H1 (cell line): ENCODE results near the gene DBF4B. TPM values are rescaled to one million over a fixed set of nuclear protein-coding genes. Genes with fewer than 3 reads are reported as not detected.

Experiments
- CTCF ChIA-PET: fragments of 300-600 bp; sonication (Branson Sonifier 250); formaldehyde crosslinking; loops from one replicate; lab custom pipeline; 2021; ENCODE audit not compliant: partially characterized antibody; lab: Charles Lee
- POLR2A ChIA-PET: fragments of 300-600 bp; sonication (Branson Sonifier 250); formaldehyde crosslinking; loops from one replicate; lab custom pipeline; 2021; ENCODE audit warnings: inconsistent platforms; ENCODE audit not compliant: partially characterized antibody; lab: Charles Lee
- DNase-seq, 2 experiments: peaks; one replicate each; pipeline versions ENCODE4 v3.0.0 to v3.0.0-alpha.2; 2010 to 2022; ENCODE audit warnings: low spot score in 2 of 2, low read depth in 1 of 2, mixed read lengths in 1 of 2
- FAIRE-seq: peaks from 2 replicates; lab custom pipeline; 2011; peaks lifted over from hg19 to GRCh38; lab: Jason Lieb, UNC
- H2AFZ ChIP-seq: 2 replicates; pipeline ENCODE4 v1.8.1; 2012; ENCODE audit warnings: low read length, inconsistent platforms
- H2AK5ac ChIP-seq: 2 replicates; pipeline ENCODE4 v1.6.1; 2013; ENCODE audit warnings: low read depth, low read length
- H2BK120ac ChIP-seq: replicated peaks from 2 replicates; pipeline ENCODE3; 2013; ENCODE audit warnings: low read depth, low read length, inconsistent platforms
- H2BK12ac ChIP-seq: 2 replicates; pipeline ENCODE4 v1.6.1; 2013; ENCODE audit warnings: low read depth, low read length
- H2BK15ac ChIP-seq: 2 replicates; pipeline ENCODE4 v1.6.1; 2013; ENCODE audit warnings: low read length
- H2BK20ac ChIP-seq: 2 replicates; pipeline ENCODE4 v1.6.1; 2013; ENCODE audit warnings: low read length
- H2BK5ac ChIP-seq: 2 replicates; pipeline ENCODE4 v1.6.1; 2013; ENCODE audit warnings: low read depth, low read length
- H3K14ac ChIP-seq: 2 replicates; pipeline ENCODE4 v1.6.1; 2013; ENCODE audit warnings: inconsistent platforms; ENCODE audit not compliant: insufficient read length
- H3K18ac ChIP-seq: 2 replicates; pipeline ENCODE4 v1.6.1; 2013; ENCODE audit warnings: low read length; ENCODE audit errors: extremely low read depth
- H3K23ac ChIP-seq: 2 replicates; pipeline ENCODE4 v1.6.1; 2013; ENCODE audit warnings: inconsistent platforms; ENCODE audit not compliant: insufficient read length
- H3K23me2 ChIP-seq: 2 replicates; pipeline ENCODE4 v1.6.1; 2013; ENCODE audit warnings: low read depth, low read length
- H3K27ac ChIP-seq: 2 replicates; pipeline ENCODE4 v1.6.1; 2011; ENCODE audit warnings: low read depth, low read length, inconsistent platforms
- H3K27me3 ChIP-seq, 4 experiments: replicated peaks in 1 of 4; 1 replicate in 1 of 4; 2 replicates in 3 of 4; pipeline versions ENCODE4 v1.6.1 to v1.8.1; 2011 to 2013; ENCODE audit warnings: low read length in 3 of 4, mild to moderate bottlenecking in 3 of 4, inconsistent platforms in 2 of 4, mixed read lengths in 2 of 4, moderate library complexity in 1 of 4; ENCODE audit not compliant: control insufficient read depth in 3 of 4, insufficient read depth in 3 of 4; ENCODE audit errors: extremely low read depth in 1 of 4
- H3K36me3 ChIP-seq, 4 experiments: 2 replicates each; pipeline versions ENCODE4 v1.6.1 to v1.8.1; 2011 to 2013; ENCODE audit warnings: mild to moderate bottlenecking in 4 of 4, low read length in 3 of 4, moderate library complexity in 2 of 4, control low read depth in 1 of 4, inconsistent platforms in 1 of 4; ENCODE audit not compliant: insufficient read depth in 4 of 4, control insufficient read depth in 2 of 4
- H3K4ac ChIP-seq: replicated peaks from 2 replicates; pipeline ENCODE3; 2013; ENCODE audit warnings: low read length, low read depth, mixed read lengths, inconsistent platforms; ENCODE audit not compliant: insufficient read length
- H3K4me1 ChIP-seq, 4 experiments: replicated peaks in 1 of 4; 1 replicate in 1 of 4; 2 replicates in 3 of 4; pipeline versions ENCODE4 v1.6.1 to v1.8.1; 2011 to 2013; ENCODE audit warnings: low read length in 3 of 4, inconsistent platforms in 2 of 4, mixed read lengths in 1 of 4; ENCODE audit not compliant: insufficient read depth in 4 of 4, control insufficient read depth in 3 of 4
- H3K4me2 ChIP-seq, 2 experiments: 2 replicates each; pipeline versions ENCODE4 v1.6.1 to v1.8.1; 2011 to 2013; ENCODE audit warnings: low read depth in 2 of 2, low read length in 2 of 2, control low read depth in 1 of 2, inconsistent platforms in 1 of 2, mild to moderate bottlenecking in 1 of 2; ENCODE audit not compliant: insufficient read depth in 1 of 2
- H3K4me3 ChIP-seq, 4 experiments: fragments of 200-600, 300-600 bp in 1 of 4; sonication (generic), shearing (Covaris generic), sonication (Bioruptor Twin) in 1 of 4; 2 replicates each; pipeline versions ENCODE4 v1.5.1 to v1.8.1; 2011 to 2016; ENCODE audit warnings: low read length in 4 of 4, low read depth in 3 of 4, control low read depth in 2 of 4, inconsistent platforms in 2 of 4, mild to moderate bottlenecking in 2 of 4, mixed read lengths in 1 of 4, moderate library complexity in 1 of 4; ENCODE audit not compliant: insufficient read depth in 2 of 4; ENCODE audit errors: extremely low read depth in 1 of 4
- H3K56ac ChIP-seq: replicated peaks from 2 replicates; pipeline ENCODE3; 2013; ENCODE audit warnings: low read depth, mild to moderate bottlenecking, mixed read lengths, low read length, inconsistent platforms; ENCODE audit not compliant: insufficient read length
- H3K79me1 ChIP-seq: 2 replicates; pipeline ENCODE4 v1.6.1; 2013; ENCODE audit warnings: low read depth, low read length, control low read depth
- H3K79me2 ChIP-seq, 2 experiments: 2 replicates each; pipeline versions ENCODE4 v1.6.1 to v1.8.1; 2012 to 2013; ENCODE audit warnings: low read length in 2 of 2, mild to moderate bottlenecking in 2 of 2, inconsistent platforms in 1 of 2; ENCODE audit not compliant: insufficient read depth in 2 of 2, control insufficient read depth in 1 of 2
- H3K9ac ChIP-seq, 4 experiments: replicated peaks in 1 of 4; 1 replicate in 1 of 4; 2 replicates in 3 of 4; pipeline versions ENCODE4 v1.6.1 to v1.8.1; 2011 to 2013; ENCODE audit warnings: low read depth in 3 of 4, low read length in 3 of 4, control low read depth in 2 of 4, mild to moderate bottlenecking in 2 of 4, moderate library complexity in 2 of 4, inconsistent platforms in 1 of 4; ENCODE audit errors: extremely low read depth in 1 of 4
- H3K9me3 ChIP-seq, 2 experiments: 2 replicates each; pipeline versions ENCODE4 v1.6.1 to v1.8.1; 2012 to 2013; ENCODE audit warnings: mild to moderate bottlenecking in 2 of 2, moderate library complexity in 2 of 2, control low read depth in 1 of 2, inconsistent platforms in 1 of 2, low read depth in 1 of 2, low read length in 1 of 2, mixed read lengths in 1 of 2; ENCODE audit not compliant: insufficient read depth in 2 of 2
- H4K20me1 ChIP-seq, 2 experiments: replicated peaks in 1 of 2; 2 replicates each; pipeline versions ENCODE3 to v1.8.1; 2011 to 2013; ENCODE audit warnings: inconsistent platforms in 2 of 2, low read length in 2 of 2, mild to moderate bottlenecking in 1 of 2; ENCODE audit not compliant: insufficient read depth in 2 of 2, control insufficient read depth in 1 of 2
- H4K5ac ChIP-seq: 2 replicates; pipeline ENCODE4 v1.6.1; 2013; ENCODE audit warnings: low read length, low read depth, mixed read lengths, inconsistent platforms; ENCODE audit not compliant: insufficient read length
- H4K8ac ChIP-seq: 2 replicates; pipeline ENCODE4 v1.8.0; 2013; ENCODE audit warnings: mild to moderate bottlenecking, moderate library complexity, low read length, inconsistent platforms; ENCODE audit not compliant: insufficient read depth; ENCODE audit errors: extremely low read depth
- H4K91ac ChIP-seq: replicated peaks from 2 replicates; pipeline ENCODE3; 2013; ENCODE audit warnings: low read length, mixed read lengths, inconsistent platforms; ENCODE audit not compliant: insufficient read length
- CHD2 ChIP-seq: IDR thresholded peaks from 2 replicates; pipeline ENCODE4 v1.6.1; 2012; ENCODE audit warnings: low read length, improper control_type of control experiment
- GTF2F1 ChIP-seq: IDR thresholded peaks from 2 replicates; pipeline ENCODE4 v1.6.1; 2012; ENCODE audit warnings: low read depth, low read length, improper control_type of control experiment, borderline replicate concordance
- KDM4A ChIP-seq: IDR thresholded peaks from one replicate; pipeline ENCODE4 v1.7.1; 2012; ENCODE audit warnings: low read depth, mild to moderate bottlenecking, moderate library complexity, low read length, inconsistent platforms; ENCODE audit not compliant: severe bottlenecking
- MAFK ChIP-seq: IDR thresholded peaks from 2 replicates; pipeline ENCODE4 v1.6.1; 2012; ENCODE audit warnings: low read depth, mild to moderate bottlenecking, improper control_type of control experiment, low read length
- RNF2 ChIP-seq: fragments of 200-900, 300-1000 bp; sonication (generic); IDR thresholded peaks from 2 replicates; pipeline ENCODE4 v1.7.1; 2016; ENCODE audit warnings: borderline replicate concordance, low read depth, mild to moderate bottlenecking, antibody characterized with exemption, low read length; ENCODE audit not compliant: poor library complexity, severe bottlenecking; ENCODE audit errors: missing control alignments
- SIN3A ChIP-seq, 2 experiments: IDR thresholded peaks in 1 of 2; conservative IDR thresholded peaks in 1 of 2; 2 replicates each; pipeline ENCODE4 v1.6.1; 2011 to 2012; ENCODE audit warnings: low read length in 2 of 2, improper control_type of control experiment in 1 of 2, low read depth in 1 of 2, mild to moderate bottlenecking in 1 of 2
- TAF1 ChIP-seq: IDR thresholded peaks from 2 replicates; pipeline ENCODE4 v1.6.1; 2011; ENCODE audit warnings: mild to moderate bottlenecking, low read depth, low read length
- TEAD4 ChIP-seq: IDR thresholded peaks from 2 replicates; pipeline ENCODE4 v1.6.1; 2012; ENCODE audit warnings: low read depth, low read length, inconsistent platforms, mixed read lengths
- WGBS, 2 experiments: shearing (Covaris generic) in 1 of 2; methylation state at CpG; one replicate each; pipeline versions ENCODE4 v1.1.6 to v1.1.7; 2013 to 2015; ENCODE audit warnings: low lambda C conversion rate in 2 of 2, mixed read lengths in 2 of 2, inconsistent platforms in 1 of 2, low coverage in 1 of 2, missing lambda C conversion rate in 1 of 2; ENCODE audit not compliant: insufficient replicate concordance in 2 of 2, insufficient coverage in 1 of 2, insufficient read length in 1 of 2; ENCODE audit errors: extremely low coverage in 1 of 2, missing lambda C conversion rate in 1 of 2; 5-methylcytosine and 5-hydroxymethylcytosine counted together
- polyA plus RNA-seq, 7 experiments: library from polyadenylated mRNA; depleted of rRNA in 3 of 7; stranded (reverse) in 5 of 7; unstranded in 2 of 7; fragments of >200 nt in 5 of 7; fragments of 200-250 nt in 2 of 7; gene quantifications; 1 replicate in 5 of 7; 2 replicates in 1 of 7; 4 replicates in 1 of 7; pipeline versions ENCODE4 v1.2.1 to v1.2.3, GENCODE V29; 2011 to 2013; ENCODE audit warnings: missing spikeins in 2 of 7, mixed read lengths in 2 of 7
- total RNA-seq: library from RNA; stranded (reverse); fragmentation: NEBNext Ultra II Directional; extraction: Animal tissue kit (Norgen Biotek cat#: 25700); gene quantifications from 2 replicates; pipeline ENCODE4 v1.2.1, GENCODE V29; 2021
- TF ChIP-seq, protein P1 (sequence below): IDR thresholded peaks from 2 replicates; pipeline ENCODE4 v1.6.1; 2011; ENCODE audit warnings: low read length, improper control_type of control experiment

DBF4B gene
- total and polyA plus RNA-seq, 2 of the 8 experiments (the other 6 are each of a cell fraction or from before 2014, with no cell fraction given), result 20.2 to 26.9 TPM

DNA sequence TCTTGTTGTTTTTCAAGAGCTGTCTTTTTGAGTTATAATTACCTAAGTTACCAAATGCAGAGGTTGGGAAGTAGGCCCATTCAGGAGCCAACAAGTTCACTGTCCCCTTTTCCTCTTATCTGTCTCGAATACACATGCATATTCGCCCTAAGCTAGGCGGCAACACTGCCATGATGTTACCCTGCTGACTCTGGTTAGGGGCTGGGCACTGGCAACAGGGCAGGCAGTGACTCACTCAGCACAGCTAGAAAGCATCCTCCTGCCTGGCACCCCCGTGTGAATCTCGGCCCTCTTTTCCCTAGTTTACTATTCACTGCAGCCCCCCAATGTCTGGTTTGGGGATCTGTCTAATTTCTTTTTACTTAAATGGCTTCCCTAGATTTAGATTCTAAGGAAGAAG is 13.8 kb downstream of the DBF4B start:
- Histone ChIP-seq H2BK20ac (no peak overlapping the region), H3K36me3 (peaks cover 6 to 18% (median 9%) of the 10 kb centered on the region in 4 experiments; a peak in 5 of 8 replicates), H3K4me1 (no peaks in the 10 kb centered on the region), H3K9ac (no peak overlapping the region), H3K4ac (no peak overlapping the region), H2AFZ (no peak overlapping the region), H3K79me1 (no peaks in the 10 kb centered on the region), H4K5ac (no peak overlapping the region), H3K4me3 (no peak overlapping the region), H4K8ac (no peak overlapping the region), H3K56ac (no peak overlapping the region), H2BK120ac (no peak overlapping the region), H3K18ac (no peak overlapping the region), H2BK12ac (no peak overlapping the region), H3K14ac (no peak overlapping the region), H3K79me2 (no peaks in the 10 kb centered on the region), H4K20me1 (no peaks in the 10 kb centered on the region), H3K23ac (no peak overlapping the region), H2BK5ac (no peak overlapping the region), H3K9me3 (no peaks in the 10 kb centered on the region), H3K23me2 (no peaks in the 10 kb centered on the region), H2BK15ac (no peak overlapping the region), H3K27me3 (no peaks in the 10 kb centered on the region), H4K91ac (no peak overlapping the region), H3K4me2 (no peak overlapping the region), H3K27ac (no peak overlapping the region), H2AK5ac (no peak overlapping the region)
- DNase-seq, result no peak
- TF ChIP-seq CHD2 (no peak), RNF2 (no peak), TEAD4 (no peak), GTF2F1 (no peak), SIN3A (conservative IDR thresholded peaks at IDR 0.05 in 1 of 2, IDR thresholded peaks at IDR 0.05 in 1 of 2; ENCODE audit: low read depth in 1 of 2, low read length in 2 of 2) (no peak), KDM4A (no peak), TAF1 (no peak), MAFK (no peak)
- TF ChIP-seq, protein P1, sequence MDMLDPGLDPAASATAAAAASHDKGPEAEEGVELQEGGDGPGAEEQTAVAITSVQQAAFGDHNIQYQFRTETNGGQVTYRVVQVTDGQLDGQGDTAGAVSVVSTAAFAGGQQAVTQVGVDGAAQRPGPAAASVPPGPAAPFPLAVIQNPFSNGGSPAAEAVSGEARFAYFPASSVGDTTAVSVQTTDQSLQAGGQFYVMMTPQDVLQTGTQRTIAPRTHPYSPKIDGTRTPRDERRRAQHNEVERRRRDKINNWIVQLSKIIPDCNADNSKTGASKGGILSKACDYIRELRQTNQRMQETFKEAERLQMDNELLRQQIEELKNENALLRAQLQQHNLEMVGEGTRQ, result no peak
- FAIRE-seq, result no peak
- WGBS, 2 experiments, result 82% methylated on average over 5 of the region's 5 CpGs; no CpG with 5 or more reads in 1 of the 2 experiments
- ChIA-PET CTCF (interaction anchor here (0.6 to 1.5 kb wide), 5 partner anchors 15 to 52 kb away, joined by 3 to 5 read pairs (median 3); no protein-coding TSS in a partner anchor), POLR2A (no interaction called here)
